ENCODE measurements around the gene CYB5D1. TPM values are rescaled to one million over a fixed set of nuclear protein-coding genes. Genes with fewer than 3 reads are reported as not detected.

The CYB5D1 gene
- total RNA-seq, 4 donors from 2014 or later, result 9.0 to 33.5 (median 9.3) TPM

DNA sequence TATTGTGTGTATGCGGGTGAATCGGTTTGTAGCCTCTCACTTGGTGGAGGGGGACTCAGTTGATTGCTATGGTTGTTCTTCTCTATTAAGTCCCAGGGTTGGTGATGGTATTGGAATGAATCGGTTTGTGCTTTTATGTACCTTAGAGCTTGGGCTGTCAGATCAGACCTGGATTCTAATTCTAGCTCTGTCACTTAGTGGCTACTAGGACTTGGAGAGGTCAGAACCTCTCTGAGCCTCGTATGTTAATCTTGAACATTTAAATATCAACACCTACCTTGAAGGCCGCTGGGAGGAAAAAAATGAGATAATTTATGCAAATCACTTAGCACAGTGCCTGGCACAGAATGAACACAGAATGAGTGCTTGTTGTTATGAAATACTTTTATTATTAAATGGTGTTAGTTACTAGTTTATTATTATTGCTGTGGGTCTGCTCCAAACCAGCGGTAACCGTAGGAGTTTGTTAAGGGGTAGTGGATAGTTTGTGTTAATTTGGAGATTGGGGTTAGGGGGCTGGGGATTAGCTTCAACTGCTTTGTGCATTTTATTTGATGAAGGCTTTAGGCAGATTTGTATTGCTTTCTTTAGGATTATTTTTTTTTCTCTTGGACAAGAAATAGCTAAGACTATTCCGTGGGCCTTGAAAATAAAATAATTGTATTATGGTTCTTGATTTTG lies 20.3 kb upstream of the CYB5D1 start:
- TF ChIP-seq, protein P1, sequence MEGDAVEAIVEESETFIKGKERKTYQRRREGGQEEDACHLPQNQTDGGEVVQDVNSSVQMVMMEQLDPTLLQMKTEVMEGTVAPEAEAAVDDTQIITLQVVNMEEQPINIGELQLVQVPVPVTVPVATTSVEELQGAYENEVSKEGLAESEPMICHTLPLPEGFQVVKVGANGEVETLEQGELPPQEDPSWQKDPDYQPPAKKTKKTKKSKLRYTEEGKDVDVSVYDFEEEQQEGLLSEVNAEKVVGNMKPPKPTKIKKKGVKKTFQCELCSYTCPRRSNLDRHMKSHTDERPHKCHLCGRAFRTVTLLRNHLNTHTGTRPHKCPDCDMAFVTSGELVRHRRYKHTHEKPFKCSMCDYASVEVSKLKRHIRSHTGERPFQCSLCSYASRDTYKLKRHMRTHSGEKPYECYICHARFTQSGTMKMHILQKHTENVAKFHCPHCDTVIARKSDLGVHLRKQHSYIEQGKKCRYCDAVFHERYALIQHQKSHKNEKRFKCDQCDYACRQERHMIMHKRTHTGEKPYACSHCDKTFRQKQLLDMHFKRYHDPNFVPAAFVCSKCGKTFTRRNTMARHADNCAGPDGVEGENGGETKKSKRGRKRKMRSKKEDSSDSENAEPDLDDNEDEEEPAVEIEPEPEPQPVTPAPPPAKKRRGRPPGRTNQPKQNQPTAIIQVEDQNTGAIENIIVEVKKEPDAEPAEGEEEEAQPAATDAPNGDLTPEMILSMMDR (IDR thresholded peaks at IDR 0.05), result no peak
- ATAC-seq (ENCODE audit: low FRiP score), result no peak
- DNase-seq (ENCODE audit: low spot score), result no peak

DNA sequence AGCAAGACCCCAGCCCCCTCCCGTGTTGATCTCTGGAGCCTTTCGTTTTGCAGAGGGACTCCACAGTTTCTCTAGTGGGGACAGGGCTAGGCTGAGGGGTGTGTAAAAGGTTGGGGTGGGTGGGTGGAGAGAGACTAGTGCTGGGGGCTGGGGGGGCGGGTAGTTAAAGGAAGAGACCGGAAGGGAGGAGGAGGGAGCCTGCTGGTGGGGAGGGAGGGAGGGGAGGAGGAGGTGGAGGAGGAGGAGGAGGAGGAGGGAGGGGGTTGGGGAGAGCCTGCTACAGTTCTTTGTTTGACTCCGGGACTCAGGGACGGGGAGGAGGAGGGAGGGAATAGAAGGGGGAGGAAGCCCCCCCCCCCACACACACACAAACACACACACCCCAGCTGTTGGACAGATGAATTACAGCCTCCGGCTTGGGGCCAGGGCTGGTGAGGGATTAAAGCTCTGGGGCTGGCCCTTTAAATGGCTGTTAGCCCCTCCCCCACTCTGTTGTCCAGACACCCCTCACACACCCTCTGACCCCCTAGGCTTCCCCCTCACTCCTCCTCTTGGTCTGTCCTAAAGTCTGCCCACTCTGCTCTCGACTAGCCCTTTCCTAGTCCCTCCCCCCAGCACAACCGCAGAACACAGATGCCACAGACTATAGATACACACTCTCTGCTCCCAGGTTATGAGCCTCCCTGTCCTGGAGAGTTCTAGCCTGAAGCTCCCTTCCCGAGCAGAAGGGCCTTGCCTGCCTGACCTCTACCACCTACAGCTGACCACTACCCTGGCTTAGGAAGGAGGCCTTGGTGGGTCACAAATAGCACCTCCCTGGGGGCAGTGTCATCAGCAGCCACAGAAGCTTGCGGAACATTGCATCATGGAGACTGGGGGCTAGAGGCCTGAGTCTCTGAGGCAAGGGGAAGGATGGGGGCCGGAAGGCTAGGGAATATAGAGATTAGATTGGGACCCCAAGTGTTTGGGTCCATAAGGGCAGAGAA lies 19.4 kb upstream of the CYB5D1 start:
- TF ChIP-seq, protein P1 (IDR thresholded peaks at IDR 0.05), result no peak
- DNase-seq (ENCODE audit: low spot score) (no peak), ATAC-seq (ENCODE audit: low FRiP score) (no peak)

DNA sequence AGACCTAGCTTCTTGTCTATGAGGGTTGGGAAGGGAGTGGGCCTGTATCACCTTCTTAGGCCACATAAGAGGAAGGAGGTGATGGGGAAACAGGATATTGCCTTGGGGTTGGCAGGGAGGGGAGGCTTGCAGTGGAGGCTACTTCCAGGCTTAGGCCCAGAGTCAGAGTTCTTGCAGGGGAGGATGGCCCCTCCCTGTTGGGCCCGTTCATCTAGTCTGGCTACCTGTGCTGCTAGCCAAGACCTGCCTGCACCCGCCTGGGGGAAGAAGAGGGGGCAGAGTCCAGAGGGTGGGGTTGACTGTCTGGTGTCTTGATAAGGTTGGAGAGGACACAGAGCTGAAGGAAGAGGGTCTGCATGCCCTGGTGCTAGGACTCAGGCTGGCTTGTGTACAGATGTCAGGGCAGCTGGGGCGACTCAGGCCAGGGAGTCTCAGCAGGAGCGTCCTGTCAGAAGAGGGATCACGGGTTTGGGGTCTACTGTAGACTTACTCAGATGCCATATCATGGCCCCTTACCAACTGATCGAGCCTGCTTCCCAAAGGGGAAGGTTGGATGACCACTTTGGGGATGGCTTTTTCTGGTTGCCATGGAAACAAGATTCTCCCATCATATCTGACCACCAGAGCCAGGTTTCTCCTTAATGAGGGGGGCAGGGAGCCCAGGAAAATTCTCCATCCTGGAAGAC lies 18.5 kb upstream of the CYB5D1 start:
- ATAC-seq (ENCODE audit: low FRiP score) (no peak), DNase-seq (ENCODE audit: low spot score) (no peak)
- TF ChIP-seq, protein P1 (IDR thresholded peaks at IDR 0.05), result no peak

DNA sequence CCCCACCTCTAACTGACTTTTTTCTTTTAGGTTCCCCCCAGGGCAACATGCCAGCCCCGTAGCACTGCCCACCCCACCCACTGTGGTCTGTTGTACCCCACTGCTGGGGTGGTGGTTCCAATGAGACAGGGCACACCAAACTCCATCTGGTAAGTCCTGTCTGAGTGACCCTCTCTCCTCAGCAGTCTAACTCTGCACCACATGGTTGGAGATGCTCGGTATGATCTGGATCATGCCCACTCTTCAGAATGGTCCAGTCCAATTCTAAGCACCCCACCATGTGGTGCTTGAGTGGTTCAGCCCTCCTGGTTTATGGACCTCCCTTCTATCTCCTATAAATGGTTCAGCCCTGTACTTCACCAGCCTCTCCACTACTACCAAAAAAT lies 17.9 kb upstream of the CYB5D1 start:
- no peak for DNase-seq (ENCODE audit: low spot score)
- TF ChIP-seq, protein P1 (IDR thresholded peaks at IDR 0.05), result no peak
- no peak for ATAC-seq (ENCODE audit: low FRiP score)

- ATAC-seq (ENCODE audit: low FRiP score), result no peak
- TF ChIP-seq, protein P1 (IDR thresholded peaks at IDR 0.05), result no peak
- DNase-seq (ENCODE audit: low spot score), result no peak
Measured at GRCh38 chr17:7840441-7840840, 17.4 kb upstream of the CYB5D1 start.

- ATAC-seq (ENCODE audit: low FRiP score) (no peak), DNase-seq (ENCODE audit: low spot score) (no peak)
- TF ChIP-seq, protein P1 (IDR thresholded peaks at IDR 0.05), result no peak
Measured at GRCh38 chr17:7840875-7841274, 16.9 kb upstream of the CYB5D1 start.
